HG03457 (cell line): ENCODE results near the gene UBN1.
A peak's percentile ranks its signal among the peaks of the same experiment; 100 is the strongest.

Experiments used
- ATAC-seq: cut with Tn5 transposase; IDR thresholded peaks from one replicate; pipeline ENCODE4 v1.9.1; 2021; ENCODE audit warnings: moderate number of reproducible peaks; ENCODE audit not compliant: unreplicated experiment

UBN1 gene

DNA sequence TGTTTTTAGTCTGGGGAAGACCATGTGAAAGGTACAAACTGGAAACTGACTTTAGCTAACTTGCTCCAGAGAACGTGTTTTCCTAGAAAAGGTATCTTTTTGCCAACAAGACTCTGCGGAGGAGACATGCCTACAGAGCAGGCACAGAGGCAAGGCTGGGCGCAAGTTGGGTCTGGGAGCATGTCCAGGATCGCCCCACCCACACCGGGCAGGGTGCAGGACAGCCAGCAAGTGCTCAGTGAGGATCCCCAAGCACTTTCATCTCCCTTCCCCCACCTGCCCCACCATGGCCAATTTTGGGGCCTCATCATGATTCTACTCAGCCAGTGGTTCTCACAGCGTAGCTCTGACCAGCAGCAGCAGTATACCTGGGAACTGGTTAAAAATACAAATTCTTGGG lies 26.6 kb upstream of the UBN1 start:
- ATAC-seq = no peak

DNA sequence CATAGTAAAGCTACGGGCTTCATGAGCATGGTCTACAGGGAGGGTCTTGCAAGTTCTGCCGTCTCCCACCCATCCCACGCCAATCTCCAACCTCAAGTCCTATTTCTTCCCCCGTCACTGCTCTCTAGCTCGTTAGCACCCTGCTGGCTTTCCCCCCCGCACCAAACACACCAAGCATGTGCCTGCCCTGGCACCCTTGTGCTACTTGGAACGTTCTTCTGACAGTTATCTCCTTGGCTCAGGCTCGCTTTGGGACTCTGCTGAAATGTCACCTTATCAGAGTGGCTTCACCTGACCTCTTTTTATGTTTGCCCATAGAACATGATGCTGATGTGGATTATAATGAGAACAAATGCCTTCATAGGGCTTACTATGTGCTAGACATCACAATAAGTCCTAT lies 22.1 kb upstream of the UBN1 start:
- no peak for ATAC-seq

DNA sequence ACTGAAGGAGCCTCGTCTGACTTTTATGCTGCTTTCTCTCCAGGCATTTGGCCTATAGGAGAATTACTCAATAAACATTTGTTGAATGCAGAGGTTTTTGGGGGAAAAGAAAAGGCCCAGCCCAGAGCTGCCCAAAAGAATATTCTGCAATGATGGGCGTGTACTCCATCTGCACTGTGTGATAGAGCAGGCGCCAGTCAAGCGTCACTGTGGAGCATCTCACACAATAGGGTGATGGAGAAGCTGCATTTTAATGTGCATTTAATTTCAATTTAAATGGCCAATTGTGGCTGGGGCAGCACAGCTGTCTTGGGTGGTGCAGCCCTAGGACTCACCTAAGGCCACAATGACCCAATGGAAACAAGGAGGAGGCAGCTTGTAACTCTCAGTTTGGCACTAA lies 20.8 kb upstream of the UBN1 start:
- no peak for ATAC-seq

DNA sequence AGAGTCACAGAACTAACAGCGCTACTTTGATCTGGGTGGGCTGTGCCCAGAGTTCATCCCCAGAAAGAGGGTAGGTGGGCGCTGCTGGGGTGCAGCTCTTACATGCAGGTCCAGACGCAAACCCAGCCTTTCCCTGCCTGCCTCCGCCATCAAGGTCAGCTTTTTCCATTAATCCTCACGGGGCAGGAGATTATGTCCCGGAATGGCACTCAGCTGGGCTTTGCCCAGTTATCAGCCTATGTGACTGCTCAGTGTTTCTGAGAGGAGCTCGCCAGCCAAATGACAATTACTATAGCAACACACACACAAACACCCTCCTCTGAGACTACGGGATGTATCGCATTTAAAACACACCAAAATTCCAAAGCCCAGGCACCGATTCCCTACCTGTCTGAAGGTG lies 20.3 kb upstream of the UBN1 start:
- no peak for ATAC-seq

DNA sequence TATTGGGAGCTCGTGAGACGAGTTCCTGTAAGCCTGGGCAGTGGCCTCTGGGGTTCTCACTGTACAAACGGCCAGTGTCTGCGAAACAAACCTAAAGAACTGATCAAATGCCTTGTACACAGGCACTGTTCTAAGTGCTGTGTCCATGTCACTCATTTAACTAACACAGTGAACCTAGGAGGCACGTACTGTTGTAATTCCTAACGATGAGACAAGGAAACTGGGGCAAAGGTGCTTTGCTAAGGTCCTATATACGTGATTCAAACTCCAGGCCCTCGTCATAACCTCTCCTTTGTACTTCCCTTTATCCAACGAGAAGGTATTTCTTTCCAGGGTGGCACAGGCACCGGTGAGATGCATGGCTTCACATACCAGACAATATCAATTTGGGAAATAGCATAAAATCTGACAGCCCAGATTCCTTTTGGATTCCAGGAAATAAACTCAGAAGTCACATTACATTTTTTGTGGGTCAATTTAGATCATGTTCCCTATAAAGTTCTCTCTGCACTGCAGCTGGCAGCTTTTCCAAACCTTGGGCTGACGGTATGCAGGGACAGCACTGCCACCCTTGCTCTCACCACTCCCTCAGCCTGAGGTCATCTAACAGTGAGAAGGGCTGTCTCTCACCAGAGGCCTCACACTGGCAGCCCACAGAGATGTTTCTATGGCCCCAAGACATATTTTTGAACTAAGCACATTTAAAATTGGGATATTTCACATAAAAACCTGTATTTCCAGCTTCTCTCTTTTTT lies 18.5 kb upstream of the UBN1 start:
- no peak for ATAC-seq

DNA sequence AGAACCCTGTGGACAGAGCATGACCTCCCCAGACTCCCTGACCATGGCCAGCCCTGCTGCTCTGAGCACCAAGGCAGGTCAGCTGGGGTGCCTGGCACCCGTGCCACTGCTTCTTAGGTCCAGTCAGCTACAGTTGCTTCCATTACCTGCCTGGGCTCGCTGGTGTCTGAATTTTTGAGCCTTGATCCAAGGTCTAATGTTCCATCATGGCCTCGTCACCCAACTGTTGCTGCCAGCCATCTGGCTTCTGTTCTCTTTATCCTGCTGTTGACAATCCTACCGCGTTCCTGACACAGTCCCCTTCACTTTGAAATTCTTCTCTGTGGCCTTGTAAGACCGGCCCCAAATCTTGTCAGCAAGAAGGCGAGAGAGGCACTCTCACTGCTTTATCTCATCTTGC lies 16.9 kb upstream of the UBN1 start:
- ATAC-seq = no peak

DNA sequence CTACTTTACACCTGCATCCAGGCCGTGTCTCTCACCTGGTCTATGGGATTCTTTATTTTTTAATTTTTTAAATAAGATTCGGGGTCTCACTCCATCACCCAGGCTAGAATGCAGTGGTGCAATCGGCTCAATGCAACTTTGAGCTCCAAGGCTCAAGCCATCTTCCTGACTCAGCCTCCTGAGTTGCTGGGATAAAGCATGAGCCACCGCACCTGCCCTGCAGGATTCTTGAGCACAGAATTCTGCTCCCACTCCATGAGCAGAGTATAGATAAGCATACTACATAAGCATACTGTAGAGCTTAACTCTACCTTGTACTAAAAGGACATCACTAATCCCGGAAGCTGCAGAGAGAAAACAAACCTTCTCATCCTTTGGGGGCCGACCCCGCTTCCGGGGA lies 15.7 kb upstream of the UBN1 start:
- ATAC-seq = no peak

DNA sequence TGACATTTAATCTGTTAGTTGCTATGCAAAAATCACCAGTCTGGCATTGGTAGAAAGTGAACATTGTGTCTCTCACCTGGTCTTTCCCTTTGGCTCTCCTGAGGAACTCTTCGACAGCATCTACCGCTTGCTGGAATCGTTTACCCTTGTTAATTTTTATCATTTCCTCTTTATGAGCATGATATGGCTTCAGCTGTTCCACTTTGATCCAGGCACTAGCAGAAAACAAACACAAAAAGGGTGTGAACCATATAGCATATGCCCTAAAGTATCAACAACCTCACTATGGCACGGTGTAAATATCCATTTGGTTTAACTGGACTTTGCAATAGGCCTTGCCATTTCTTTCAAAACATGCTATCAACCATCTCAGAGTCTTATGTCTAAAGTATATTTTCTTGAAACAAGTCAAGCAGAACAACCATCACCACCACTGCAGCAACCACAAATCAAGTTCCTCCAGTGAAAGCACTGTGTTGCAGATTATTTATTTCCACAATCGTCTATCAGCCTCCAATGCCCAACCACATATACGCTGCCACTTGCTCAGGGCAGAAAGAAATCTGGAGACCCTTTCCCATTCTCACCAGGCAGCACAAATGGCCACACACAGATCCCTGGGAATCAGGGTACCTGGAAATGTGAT lies 14.5 kb upstream of the UBN1 start:
- ATAC-seq = no peak

DNA sequence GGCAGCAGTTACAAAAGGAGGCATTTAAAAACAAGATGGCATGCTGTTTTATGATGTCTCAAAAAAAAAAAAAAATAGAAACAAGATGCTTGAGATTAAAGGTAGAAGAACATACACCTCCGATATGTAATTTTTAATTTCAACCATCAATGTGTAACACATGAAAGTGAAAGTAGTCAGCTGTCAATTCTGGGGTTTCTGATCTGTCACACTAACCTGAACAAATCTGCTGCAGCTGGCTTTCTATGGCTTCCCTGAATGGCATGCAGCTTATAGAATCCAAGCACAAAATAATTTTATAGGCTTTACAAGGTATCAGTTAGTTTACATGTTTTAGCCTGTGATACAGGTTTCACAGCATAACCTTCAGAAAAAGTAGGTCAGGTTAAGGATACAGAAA lies 13.7 kb upstream of the UBN1 start:
- ATAC-seq = no peak

DNA sequence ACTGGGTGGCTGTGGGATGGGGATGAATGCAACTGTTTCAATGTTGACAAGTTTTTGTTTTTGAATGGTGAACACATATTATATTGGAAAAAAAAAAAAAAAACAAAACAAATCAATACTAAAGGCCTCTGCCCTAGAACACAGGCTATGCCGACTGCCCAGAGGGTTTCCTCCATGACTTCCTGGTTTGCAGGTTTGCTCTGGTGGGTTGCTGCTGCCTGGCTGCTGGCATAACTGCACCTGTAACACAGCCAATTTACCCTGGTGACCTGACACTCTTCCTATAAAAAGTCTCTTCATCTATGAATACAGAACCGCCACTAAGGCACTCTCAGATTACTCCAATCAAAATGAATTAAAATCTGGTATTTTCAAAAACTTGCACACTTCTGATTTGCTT lies 10.6 kb upstream of the UBN1 start:
- ATAC-seq = no peak

DNA sequence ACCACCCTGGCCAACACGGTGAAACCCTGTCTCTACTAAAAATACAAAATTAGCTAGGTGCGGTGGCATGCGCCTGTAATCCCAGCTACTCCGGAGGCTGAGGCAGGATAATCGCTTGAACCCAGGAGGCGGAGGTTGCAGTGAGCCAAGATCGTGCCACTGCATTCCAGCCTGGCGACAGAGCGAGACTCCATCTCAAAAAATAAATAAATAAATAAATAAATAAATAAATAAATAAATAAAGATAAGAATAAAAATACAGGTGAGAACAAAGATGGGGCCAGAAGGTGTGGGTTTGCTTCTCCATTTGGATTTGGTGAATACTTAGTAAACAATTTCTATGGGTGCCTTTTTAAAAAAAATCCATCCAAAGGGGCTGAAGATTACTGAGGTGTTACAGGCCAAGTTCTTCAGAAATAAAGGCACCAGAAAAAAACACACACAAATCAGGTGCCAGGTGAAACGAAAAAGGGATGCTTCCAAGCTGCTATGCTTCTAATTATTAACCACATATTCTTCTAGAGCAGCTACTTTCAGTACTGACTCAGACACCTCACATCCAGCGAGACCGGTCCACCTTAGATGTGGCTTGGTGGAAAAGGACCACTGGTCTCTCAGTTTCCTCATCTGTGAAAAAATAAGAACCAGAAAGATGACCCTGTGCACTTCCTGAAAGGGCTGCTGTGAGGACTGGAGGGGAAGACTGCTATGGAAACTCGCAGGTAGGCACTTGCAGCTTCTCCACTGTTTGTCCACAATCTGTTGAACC lies 9.4 kb upstream of the UBN1 start:
- ATAC-seq = no peak

DNA sequence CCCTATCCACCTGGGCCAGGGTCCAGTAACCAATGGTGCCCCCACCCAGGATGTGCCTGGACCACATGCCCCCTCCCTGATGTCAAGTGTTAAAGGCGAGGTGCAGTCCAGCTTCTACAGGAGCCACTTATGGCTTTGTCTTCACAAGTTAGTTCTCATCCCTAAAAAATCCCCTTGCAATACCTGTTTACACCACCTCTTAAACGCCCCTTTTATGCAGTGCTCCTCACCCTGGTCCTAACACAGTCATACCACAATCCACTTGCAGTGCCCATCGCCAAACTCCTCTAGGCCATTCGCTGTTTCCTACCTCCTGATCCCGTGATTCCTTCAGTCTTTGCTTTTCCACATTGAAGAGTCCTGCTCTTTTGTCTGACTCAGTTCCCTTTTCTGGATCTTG lies 7.3 kb upstream of the UBN1 start:
- no peak for ATAC-seq

DNA sequence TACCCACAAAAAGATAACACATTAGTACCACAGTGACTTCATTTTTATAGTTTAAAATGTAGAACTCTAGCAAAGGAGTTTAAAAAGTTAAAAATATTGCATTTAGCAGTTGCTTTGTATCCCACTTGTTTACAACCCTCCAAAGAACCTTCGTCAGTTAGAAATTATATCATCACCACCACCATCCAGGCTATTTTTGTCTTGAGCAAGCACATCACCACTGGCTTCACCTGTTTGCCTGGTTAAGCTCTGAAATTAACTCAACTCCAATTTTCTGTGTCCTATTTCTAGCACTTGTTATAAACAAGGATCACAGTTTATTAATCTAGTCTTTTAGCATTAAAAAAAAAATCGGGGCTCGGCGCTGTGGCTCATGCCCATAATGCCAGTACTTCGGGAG lies 6.3 kb upstream of the UBN1 start:
- ATAC-seq = no peak

DNA sequence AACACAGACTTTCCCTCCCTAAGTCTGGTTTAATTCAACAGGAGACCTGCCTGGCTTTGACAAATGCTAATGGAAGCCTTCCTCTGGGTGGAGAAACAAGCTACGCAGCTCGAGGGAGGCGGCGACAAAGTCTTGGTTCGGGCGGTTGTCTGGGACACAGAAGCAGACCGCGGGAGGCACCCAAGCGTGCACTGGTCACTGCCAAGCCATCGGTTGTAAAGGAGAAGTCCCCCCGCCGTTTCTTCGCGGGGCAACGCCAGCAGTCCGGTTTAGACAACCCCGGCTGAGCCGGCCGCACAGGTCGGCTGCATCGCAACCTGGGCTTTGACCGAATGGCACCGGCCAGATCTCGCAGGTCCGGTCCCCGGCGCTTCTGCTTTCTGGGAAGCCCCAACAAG lies 779 bp upstream of the UBN1 start:
- no peak for ATAC-seq

DNA sequence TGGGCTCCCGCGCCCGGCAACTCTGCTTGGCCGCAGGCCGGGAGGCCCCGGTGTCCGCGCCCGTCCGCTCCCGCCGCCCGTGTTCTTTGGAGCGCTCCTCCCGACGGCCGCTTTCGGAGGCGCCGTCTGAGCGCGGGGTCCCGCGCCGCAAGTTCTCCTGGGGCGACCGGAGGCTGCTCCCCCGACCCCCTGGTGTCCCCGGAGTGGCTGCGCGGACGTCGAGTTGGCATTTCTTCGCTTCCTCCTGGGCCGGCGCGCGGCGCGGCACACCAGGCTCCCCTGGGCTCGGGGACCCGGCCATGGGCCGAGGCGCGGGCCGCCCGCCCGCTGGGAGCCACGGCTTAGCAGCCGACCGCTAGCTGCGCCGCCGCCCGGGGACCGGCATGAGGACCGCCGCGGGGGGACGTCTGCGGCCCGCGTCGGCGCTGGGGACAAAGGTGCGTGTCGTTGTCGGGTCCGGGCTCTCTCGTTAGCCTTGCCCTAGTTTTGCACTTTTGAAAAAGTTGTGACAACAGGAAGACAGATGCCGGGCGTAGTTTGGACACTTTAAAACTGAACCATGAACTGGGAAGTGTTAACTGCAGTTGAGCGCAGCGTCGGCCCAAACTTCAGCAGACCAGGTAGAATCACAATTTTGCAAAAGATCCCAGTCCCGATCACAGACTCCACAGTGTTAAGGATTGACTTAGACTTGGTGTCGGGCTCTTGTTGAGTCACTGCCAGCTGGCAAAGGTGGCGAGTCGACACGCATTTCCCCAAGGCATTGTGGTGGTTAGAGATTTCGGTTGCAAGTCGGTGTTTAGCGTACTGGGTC lies 700 bp downstream of the UBN1 start:
- peak; percentile 11 for ATAC-seq

DNA sequence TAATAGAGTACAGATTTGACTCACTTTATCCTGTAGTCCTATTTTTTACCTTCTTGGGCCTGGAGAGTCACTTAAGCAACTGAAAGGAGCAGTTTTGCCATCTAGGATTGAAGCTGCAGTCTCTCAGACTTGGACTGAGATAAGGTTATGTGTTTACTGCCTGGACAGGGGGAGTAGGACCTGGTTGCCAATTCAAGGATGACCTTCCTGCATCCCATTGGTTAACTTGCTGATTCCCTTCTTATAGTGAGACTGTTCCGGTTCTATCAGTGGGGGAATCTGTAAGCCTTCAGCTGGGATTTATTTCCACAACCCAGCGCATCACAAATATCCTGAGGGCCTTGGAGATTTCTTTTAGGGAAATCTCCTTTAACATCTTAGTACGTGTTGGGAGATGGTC lies 2.9 kb downstream of the UBN1 start:
- ATAC-seq = no peak

DNA sequence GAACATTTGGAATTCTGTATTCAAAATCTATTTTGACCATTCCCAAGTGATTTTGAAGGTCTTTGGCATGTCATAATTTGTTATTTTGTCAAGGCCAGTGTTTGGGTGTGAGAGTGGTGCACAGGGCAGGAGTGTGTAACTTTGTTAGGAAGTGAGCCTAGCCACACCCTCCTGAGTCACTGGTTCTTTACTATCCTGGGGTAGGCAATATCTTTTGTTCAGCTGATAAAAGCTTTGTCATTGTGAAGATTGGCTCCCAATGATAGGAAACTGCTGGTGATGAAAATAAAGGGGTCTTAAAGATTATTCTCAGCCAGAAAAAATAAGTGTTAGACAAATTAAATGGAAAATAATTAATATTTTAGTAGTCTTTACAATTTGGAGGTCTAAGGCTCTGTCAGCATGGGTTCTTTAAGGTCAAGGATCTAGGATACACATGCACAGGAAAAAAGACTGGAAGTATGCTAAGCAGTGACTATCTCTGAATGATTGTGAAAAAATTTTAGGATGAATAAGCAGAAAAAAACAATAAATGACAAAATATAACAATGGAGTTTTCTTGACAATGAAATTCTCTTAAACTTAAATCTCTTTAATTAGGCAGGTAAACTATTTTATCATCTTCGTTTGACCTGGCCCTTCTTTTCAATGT lies 5.1 kb downstream of the UBN1 start:
- no peak for ATAC-seq

DNA sequence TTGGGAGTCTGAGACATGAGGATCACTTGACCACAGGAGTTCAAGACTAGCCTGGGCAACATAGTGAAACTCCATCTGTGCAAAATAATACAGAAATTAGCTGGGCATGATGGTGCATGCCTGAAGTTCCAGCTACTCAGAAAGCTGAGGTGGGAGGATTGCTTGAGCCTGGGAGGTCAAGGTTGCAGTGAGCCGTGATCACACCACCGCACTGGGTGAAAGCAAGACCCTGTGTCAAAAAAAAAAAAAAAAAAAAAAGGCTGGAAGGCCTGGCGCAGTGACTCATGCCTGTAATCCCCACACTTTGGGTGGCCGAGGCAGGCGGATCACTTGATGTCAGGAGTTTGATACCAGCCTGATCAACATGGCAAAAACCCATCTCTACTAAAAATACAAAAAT lies 8.1 kb downstream of the UBN1 start:
- ATAC-seq = no peak

DNA sequence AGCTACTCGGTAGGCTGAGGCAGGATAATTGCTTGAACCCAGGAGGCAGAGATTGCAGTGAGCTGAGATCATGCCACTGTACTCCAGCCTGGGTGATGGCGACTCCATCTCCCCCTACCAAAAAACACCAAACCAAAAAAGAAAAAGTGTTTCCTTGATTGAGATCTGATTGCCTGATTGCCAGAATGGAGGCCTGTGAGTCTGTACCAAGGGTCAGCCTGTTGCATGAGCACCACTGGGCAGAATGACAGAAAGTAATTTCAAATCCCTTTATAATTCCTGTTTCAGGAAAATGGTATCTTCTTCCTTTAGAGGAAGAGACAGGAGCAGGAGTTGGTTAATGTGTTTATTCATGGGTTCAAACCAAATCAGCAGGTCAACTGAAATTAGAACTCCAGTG lies 8.5 kb downstream of the UBN1 start:
- ATAC-seq = no peak

DNA sequence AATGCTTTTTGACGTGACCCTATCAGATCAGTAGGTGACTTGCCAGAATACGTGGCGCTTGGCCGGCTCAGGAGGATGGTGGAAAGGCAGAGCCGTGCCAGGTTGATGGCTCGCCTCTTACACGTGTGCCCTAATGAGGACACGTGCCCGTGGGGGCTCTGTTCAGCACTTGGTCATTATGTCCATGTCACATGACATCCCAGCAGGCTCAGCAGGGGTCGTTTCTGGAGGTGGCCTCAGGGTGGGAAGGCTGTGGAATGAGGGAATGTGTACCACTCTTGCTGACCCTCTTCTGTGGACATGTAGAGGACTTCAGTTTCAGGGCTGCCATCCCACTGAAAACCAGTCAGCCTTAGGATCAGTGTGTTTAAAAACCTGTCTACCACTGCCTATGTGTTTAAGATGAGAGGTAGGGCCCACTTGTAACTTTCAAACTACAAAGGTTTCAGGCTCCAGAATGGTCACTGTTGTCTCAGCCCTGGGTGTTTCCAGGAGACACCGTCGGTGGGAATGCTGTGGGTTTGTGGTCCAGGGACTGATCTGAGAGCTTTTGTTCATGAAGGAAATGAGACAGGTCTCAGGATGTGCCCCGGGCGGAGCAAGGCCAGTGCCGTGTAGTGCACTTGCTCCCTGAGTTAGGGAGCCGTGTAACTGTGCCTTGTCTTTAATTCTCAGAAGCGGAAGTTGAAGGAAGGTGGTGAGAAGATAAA lies 12.1 kb downstream of the UBN1 start:
- ATAC-seq = no peak
